MM.1S (cell line): Measurements from ENCODE around the gene TIMM21.

Experiments
- DNase-seq: peaks from one replicate; pipeline ENCODE4 v3.0.0-alpha.2; 2015
- H2AFZ ChIP-seq: fragments of 300-600 bp; sonication (generic); 2 replicates; pipeline ENCODE4 v1.6.0; 2016; ENCODE audit warnings: antibody characterized with exemption, low read length
- H3F3A ChIP-seq: fragments of 300-600 bp; sonication (generic); 2 replicates; pipeline ENCODE4 v1.6.1; 2016; ENCODE audit warnings: mild to moderate bottlenecking, antibody characterized with exemption, low read length, moderate library complexity, mixed read lengths; ENCODE audit not compliant: insufficient read depth
- H3K27ac ChIP-seq: fragments of 300-600 bp; sonication (generic); 2 replicates; pipeline ENCODE4 v1.5.1; 2016; ENCODE audit warnings: mild to moderate bottlenecking, low read length
- H3K27me3 ChIP-seq: fragments of 300-600 bp; sonication (generic); replicated peaks from 2 replicates; pipeline ENCODE4 v1.6.0; 2016; ENCODE audit warnings: low read length; ENCODE audit not compliant: insufficient read depth
- H3K36me3 ChIP-seq: fragments of 300-600 bp; sonication (generic); replicated peaks from 2 replicates; pipeline ENCODE4 v1.6.1; 2016; ENCODE audit warnings: mild to moderate bottlenecking, low read length, mixed read lengths; ENCODE audit not compliant: insufficient read depth
- H3K4me1 ChIP-seq: fragments of 300-600 bp; sonication (generic); 2 replicates; pipeline ENCODE4 v1.6.1; 2016; ENCODE audit warnings: low read length, mixed read lengths
- H3K4me2 ChIP-seq: fragments of 300-600 bp; sonication (generic); 2 replicates; pipeline ENCODE4 v1.6.0; 2016; ENCODE audit warnings: low read depth, low read length
- H3K4me3 ChIP-seq: fragments of 300-600 bp; sonication (generic); 2 replicates; pipeline ENCODE4 v1.5.1; 2016; ENCODE audit warnings: low read length, mixed read lengths
- H3K79me2 ChIP-seq: fragments of 300-600 bp; sonication (generic); 2 replicates; pipeline ENCODE4 v1.6.1; 2016; ENCODE audit warnings: mixed run types, low read length, mixed read lengths
- H3K9ac ChIP-seq: fragments of 300-600 bp; sonication (generic); 2 replicates; pipeline ENCODE4 v1.6.1; 2016; ENCODE audit warnings: low read length, mixed read lengths
- H3K9me2 ChIP-seq: fragments of 300-600 bp; sonication (generic); replicated peaks from 2 replicates; pipeline ENCODE4 v1.6.1; 2016; ENCODE audit warnings: mild to moderate bottlenecking, low read length, mixed read lengths; ENCODE audit not compliant: insufficient read depth
- H3K9me3 ChIP-seq: fragments of 300-600 bp; sonication (generic); replicated peaks from 2 replicates; pipeline ENCODE4 v1.6.1; 2016; ENCODE audit warnings: mild to moderate bottlenecking, low read length, mixed read lengths; ENCODE audit not compliant: insufficient read depth
- H4K20me1 ChIP-seq: fragments of 300-600 bp; sonication (generic); 2 replicates; pipeline ENCODE4 v1.6.1; 2016; ENCODE audit warnings: mild to moderate bottlenecking, low read length, moderate library complexity, mixed read lengths; ENCODE audit not compliant: insufficient read depth
- CTCF ChIP-seq: fragments of 300-600 bp; sonication (generic); IDR thresholded peaks from 2 replicates; pipeline ENCODE4 v1.5.1; 2016; ENCODE audit warnings: antibody characterized with exemption, low read length, mixed read lengths
- EZH2 ChIP-seq: fragments of 300-600 bp; sonication (generic); optimal IDR thresholded peaks from 2 replicates; pipeline ENCODE3; 2017; ENCODE audit warnings: low read depth, mild to moderate bottlenecking, antibody characterized with exemption, low read length, mixed read lengths
- EZH2phosphoT487 ChIP-seq: fragments of 300-600 bp; sonication (generic); IDR thresholded peaks from 2 replicates; pipeline ENCODE4 v1.6.1; 2018; ENCODE audit warnings: antibody characterized with exemption, low read length

TIMM21 gene

DNA sequence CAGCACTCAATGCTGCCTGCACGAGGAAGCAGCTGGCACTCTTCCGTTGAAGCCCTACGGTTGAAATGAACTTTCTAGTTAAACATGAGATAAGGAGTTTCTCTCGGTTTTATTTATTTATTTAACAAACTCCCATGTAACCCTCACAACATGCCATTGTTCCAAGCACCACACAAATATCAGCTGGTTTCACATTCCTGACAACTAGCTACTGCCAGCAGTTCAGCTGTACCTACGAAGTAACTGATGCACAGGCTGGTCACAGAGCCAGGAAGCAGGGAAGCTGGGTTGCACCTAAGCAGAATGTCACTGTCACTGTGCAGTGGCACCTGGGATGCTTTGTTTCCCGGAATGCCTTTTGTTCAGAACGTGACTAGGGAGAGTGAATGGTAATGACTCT lies 18.1 kb downstream of the TIMM21 start:
- H3K27me3 ChIP-seq: no peaks in the 10 kb centered on the region
- H3K79me2 ChIP-seq: no peaks in the 10 kb centered on the region
- H4K20me1 ChIP-seq: no peaks in the 10 kb centered on the region
- H3K36me3 ChIP-seq: no peaks in the 10 kb centered on the region
- H3K9me3 ChIP-seq: no peaks in the 10 kb centered on the region
- H3K27ac ChIP-seq: no peak overlapping the region
- H3K4me2 ChIP-seq: no peak overlapping the region
- H3F3A ChIP-seq: no peaks in the 10 kb centered on the region
- H3K4me1 ChIP-seq: no peaks in the 10 kb centered on the region
- H2AFZ ChIP-seq: no peak overlapping the region
- no peak overlapping the region for H3K4me3 ChIP-seq
- no peak for TF ChIP-seq CTCF
- TF ChIP-seq EZH2phosphoT487: no peak
- TF ChIP-seq EZH2: no peak
- no peak for DNase-seq
- no peaks in the 10 kb centered on the region for H3K9me2 ChIP-seq
- no peak overlapping the region for H3K9ac ChIP-seq

- Histone ChIP-seq H3K9me2 (no peaks in the 10 kb centered on the region), H3F3A (0 out of 2 replicates have a peak, but pooled peaks cover 3% of the 10 kb centered on the region), H2AFZ (peak overlapping the region; percentile 71), H3K27ac (peak overlapping the region; percentile 44; the same call in 1 of the 2 replicates), H3K9ac (peak overlapping the region; percentile 24; the same call in 1 of the 2 replicates), H3K36me3 (no peaks in the 10 kb centered on the region), H3K4me1 (peaks cover 3% of the 10 kb centered on the region; the same call in 1 of the 2 replicates), H3K27me3 (no peaks in the 10 kb centered on the region), H4K20me1 (no peaks in the 10 kb centered on the region), H3K79me2 (no peaks in the 10 kb centered on the region), H3K9me3 (no peaks in the 10 kb centered on the region), H3K4me2 (peak overlapping the region; percentile 49), H3K4me3 (peak overlapping the region; percentile 54)
- TF ChIP-seq EZH2: no peak
- TF ChIP-seq CTCF: no peak
- no peak for TF ChIP-seq EZH2phosphoT487
- DNase-seq: peak; percentile 80
These were observed 23.7 kb downstream of the TIMM21 start for GRCh38 chr18:74171910-74172606.

GRCh38 chr18:74172697-74173433 lies 24.5 kb downstream of the TIMM21 start:
- H2AFZ ChIP-seq: peak overlapping the region; percentile 71
- no peaks in the 10 kb centered on the region for H3K9me3 ChIP-seq
- no peak for DNase-seq

More at GRCh38 chr18:74172697-74173433, 24.5 kb downstream of the TIMM21 start:
- Histone ChIP-seq H3K36me3 (no peaks in the 10 kb centered on the region), H3K9ac (no peak overlapping the region; the same call in 1 of the 2 replicates), H3K9me2 (no peaks in the 10 kb centered on the region), H3K4me3 (peak overlapping the region; percentile 54), H3K4me1 (peaks cover 3% of the 10 kb centered on the region; the same call in 1 of the 2 replicates), H3F3A (0 out of 2 replicates have a peak, but pooled peaks cover 3% of the 10 kb centered on the region), H3K4me2 (peak overlapping the region; percentile 49), H3K27ac (peak overlapping the region; percentile 44; the same call in 1 of the 2 replicates), H4K20me1 (no peaks in the 10 kb centered on the region), H3K79me2 (no peaks in the 10 kb centered on the region), H3K27me3 (no peaks in the 10 kb centered on the region)
- TF ChIP-seq EZH2phosphoT487 (no peak), EZH2 (no peak), CTCF (no peak)
